HG03354 (cell line): ENCODE results near the gene KDELR1.
A peak's percentile ranks its signal among the peaks of the same experiment; 100 is the strongest.

ENCODE experiments used
- ATAC-seq: cut with Tn5 transposase; IDR thresholded peaks from one replicate; pipeline ENCODE4 v1.9.1; 2021; ENCODE audit warnings: mild to moderate bottlenecking; ENCODE audit not compliant: unreplicated experiment, poor library complexity, severe bottlenecking

KDELR1 gene

GRCh38 chr19:48351341-48351752 lies 40.0 kb downstream of the KDELR1 start:
- no peak for ATAC-seq

GRCh38 chr19:48350856-48351255 lies 40.5 kb downstream of the KDELR1 start:
- no peak for ATAC-seq

- no peak for ATAC-seq
These were observed 42.6 kb downstream of the KDELR1 start for GRCh38 chr19:48348737-48349136.

- no peak for ATAC-seq
These were observed 43.3 kb downstream of the KDELR1 start for GRCh38 chr19:48348045-48348444.

DNA sequence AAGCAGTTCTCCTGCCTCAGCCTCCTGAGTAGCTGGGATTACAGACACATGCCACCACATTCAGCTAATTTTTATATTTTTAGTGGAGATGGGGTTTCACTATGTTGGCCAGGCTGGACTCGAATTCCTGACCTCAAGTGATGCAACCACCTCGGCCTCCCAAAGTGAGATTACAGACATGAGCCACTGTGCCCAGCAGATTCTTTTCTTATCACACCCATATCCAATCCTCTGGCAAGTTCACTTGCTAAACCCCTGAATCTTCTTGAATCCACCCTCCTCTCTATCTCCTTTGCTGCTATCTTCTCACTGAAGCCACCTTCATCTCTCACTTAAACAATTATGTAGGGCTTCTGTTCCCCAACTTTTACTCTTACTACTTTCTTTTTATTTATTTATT lies 45.2 kb downstream of the KDELR1 start:
- ATAC-seq, result no peak

DNA sequence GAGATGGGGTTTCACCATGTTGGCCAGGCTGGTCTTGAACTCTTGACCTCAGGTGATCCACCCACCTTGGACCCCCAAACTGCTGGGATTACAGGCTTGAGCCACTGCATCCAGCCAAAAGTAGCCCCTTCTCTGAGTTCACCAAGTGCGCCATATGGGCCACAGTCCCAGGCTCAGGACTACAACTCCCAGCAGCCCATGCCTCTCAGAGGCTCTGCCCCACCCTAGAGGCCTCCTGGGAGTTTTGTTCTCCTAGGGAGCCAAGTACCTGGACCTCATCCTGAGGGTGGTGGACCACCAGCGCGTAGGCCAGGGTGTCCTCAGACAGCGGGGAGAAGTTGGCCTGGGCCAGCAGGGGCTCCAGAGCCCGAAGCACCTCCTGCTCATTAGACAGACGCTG lies 46.5 kb downstream of the KDELR1 start:
- no peak for ATAC-seq

GRCh38 chr19:48342841-48343540 lies 48.4 kb downstream of the KDELR1 start:
- no peak for ATAC-seq

DNA sequence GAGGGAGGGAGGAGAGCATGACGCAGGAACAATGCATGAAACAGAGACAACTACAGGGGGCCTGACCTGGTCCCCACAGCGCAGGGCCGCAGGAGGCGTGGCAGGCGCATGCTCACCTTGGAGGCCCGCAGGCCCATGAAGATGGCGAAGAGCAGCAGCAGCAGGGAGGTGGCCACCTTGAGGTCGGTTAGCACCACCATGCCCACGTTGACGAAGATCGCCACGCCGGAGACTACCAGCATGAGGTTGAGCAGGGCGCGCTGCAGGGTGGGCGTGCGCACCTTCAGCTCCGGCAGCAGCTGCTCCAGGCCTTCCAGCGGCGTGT lies 49.0 kb downstream of the KDELR1 start:
- ATAC-seq, result no peak

DNA sequence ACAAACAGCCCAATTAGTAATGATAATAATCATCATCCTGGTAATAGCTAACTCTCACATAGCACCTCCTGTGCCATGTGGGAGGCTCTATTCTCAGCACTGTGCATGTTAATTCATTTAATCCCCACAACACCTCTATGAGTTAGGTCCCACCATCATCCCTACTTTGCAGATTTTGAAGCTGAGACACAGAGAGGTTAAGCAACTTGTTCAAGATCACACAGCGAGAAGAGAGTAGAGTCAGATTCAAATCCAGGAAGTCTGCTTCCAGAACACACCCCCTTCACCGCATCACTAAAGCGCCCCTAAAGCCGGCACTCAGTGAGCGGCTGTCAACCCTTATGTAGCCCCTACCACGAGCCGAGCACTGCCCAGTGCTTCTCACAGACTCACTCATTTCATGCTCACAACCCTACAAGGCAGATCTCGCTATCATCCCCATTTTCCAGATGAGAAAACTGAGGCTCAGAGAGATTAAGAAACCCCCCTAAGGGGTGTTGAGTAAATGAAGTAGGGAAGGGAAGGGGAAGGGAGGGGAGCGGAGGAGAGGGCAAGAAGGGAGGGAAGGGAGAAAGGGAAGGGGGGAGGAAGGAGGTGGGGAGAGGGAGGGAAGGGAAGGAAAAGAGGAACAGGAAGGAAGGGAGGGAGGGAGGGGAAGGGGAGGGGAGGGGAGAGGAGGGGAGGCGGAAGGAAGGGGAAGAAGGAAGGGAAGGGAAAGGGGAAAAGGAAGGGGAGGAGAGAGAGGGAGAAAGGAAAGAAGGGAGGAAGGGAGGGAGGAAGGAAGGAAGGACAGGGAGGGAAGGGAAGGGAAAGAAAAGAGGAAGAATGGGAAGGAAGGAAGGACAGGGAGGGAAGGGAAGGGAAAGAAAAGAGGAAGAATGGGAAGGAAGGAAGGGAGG lies 49.6 kb downstream of the KDELR1 start:
- no peak for ATAC-seq

GRCh38 chr19:48340995-48341394 lies 50.4 kb downstream of the KDELR1 start:
- no peak for ATAC-seq

- ATAC-seq, result no peak
These were observed 52.4 kb downstream of the KDELR1 start for GRCh38 chr19:48338802-48339503.

DNA sequence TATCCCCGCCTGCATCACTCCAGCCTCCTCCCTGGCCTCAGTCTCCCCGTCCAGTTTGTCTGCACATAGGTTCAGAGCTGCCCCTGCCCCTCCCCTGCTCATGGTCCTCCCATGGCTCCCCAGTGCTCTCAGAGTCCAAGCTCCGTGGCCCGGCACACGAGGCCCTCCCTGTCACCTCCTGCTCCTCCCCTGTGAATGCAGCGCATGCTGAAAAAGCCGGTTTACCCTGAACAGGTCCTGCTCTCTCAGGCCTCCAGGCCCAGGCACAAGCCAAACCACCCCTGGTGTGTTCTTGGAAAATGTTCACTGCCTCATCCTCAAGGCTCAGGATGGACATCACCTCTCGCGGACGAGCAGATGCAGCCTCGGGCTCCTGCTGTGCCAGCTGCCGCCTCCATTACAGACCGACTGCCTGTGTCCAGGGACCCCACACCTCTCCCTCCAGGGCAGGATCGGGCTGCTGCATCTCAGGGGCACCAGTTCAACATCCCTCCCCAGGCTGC lies 53.0 kb downstream of the KDELR1 start:
- ATAC-seq, result no peak

GRCh38 chr19:48333467-48334384 lies 57.6 kb downstream of the KDELR1 start:
- ATAC-seq, result peak; percentile 54

DNA sequence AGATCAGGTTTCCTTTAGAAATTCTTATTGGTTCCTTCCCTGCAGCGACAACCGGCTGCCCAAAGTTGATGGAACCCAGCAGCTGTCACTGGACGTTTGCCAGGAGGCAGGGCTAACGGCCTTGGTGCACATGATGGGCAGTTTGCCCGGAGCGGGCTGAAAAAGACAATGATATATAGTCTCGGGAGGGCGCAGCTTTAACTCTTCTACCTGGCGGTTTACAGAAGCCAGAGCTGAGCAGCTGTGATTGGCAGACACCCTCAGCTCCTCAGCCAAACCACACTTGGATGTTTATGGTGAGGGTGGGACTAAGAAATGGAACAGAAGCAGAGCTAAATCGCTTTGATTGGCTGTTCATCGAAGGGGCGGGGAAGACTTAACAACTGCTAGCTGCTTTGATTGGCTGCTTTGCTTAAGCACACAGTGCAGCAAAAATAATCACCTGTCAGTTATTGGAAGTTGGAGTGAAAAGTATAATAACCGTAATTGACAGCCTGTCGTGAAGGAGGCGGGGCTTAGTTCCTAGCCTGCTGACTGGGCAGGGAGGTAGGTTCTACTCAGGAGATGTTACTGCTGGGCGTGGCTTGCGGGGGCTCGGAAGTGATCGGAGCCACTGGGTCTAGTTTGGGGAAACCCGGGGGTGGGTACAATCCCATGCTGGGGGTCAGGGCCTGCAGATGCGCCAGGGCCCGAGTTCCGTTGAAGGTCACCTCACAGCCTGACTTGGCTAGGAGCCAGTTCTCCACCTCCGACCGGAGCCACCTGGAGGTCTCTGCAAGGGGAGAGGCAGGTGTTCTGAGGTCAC lies 58.5 kb downstream of the KDELR1 start:
- ATAC-seq, result peak; percentile 60
